ENCODE data around the gene SORD. TPM values are rescaled to one million over a fixed set of nuclear protein-coding genes. Genes with fewer than 3 reads are reported as not detected.
"Not testable (repeated sequence)": the region's sequence is repeated elsewhere in the genome, so short reads cannot be mapped to it uniquely, and the experiment has no call there.

SORD gene
- total RNA-seq, 1 donor from 2014 or later: 32.6 TPM

- H3K27me3 Mint-ChIP-seq (ENCODE audit: low read depth): no peaks in the 10 kb centered on the region
- no peak overlapping the region for H3K27ac Mint-ChIP-seq
- H3K4me3 Mint-ChIP-seq: no peak overlapping the region
- H3K36me3 Mint-ChIP-seq: peaks cover 22% of the 10 kb centered on the region
- peaks cover 5% of the 10 kb centered on the region for H3K9me3 Mint-ChIP-seq
- TF ChIP-seq CTCF (IDR thresholded peaks at IDR 0.05; ENCODE audit: unreplicated experiment): no peak
- no peaks in the 10 kb centered on the region for H3K4me1 Mint-ChIP-seq
- DNase-seq (ENCODE audit: low spot score in 2 of 2, unreplicated experiment in 2 of 2): no peak
Observed at GRCh38 chr15:45030743-45031142, 7.7 kb downstream of the SORD start.

GRCh38 chr15:45031522-45032028, 8.6 kb downstream of the SORD start:
- peaks cover 26% of the 10 kb centered on the region for H3K36me3 Mint-ChIP-seq
- not testable (repeated sequence) for H3K4me1 Mint-ChIP-seq; H3K27me3 Mint-ChIP-seq (ENCODE audit: low read depth); H3K4me3 Mint-ChIP-seq; H3K9me3 Mint-ChIP-seq; H3K27ac Mint-ChIP-seq; DNase-seq (ENCODE audit: low spot score in 2 of 2, unreplicated experiment in 2 of 2)

GRCh38 chr15:45032501-45032900, 9.5 kb downstream of the SORD start:
- peaks cover 26% of the 10 kb centered on the region for H3K36me3 Mint-ChIP-seq
- not testable (repeated sequence) for H3K4me1 Mint-ChIP-seq; H3K27me3 Mint-ChIP-seq (ENCODE audit: low read depth); H3K9me3 Mint-ChIP-seq; DNase-seq (ENCODE audit: low spot score in 2 of 2, unreplicated experiment in 2 of 2); H3K4me3 Mint-ChIP-seq; H3K27ac Mint-ChIP-seq

GRCh38 chr15:45034087-45034486, 11.1 kb downstream of the SORD start:
- not testable (repeated sequence) for H3K27me3 Mint-ChIP-seq (ENCODE audit: low read depth); H3K4me3 Mint-ChIP-seq; H3K4me1 Mint-ChIP-seq; H3K9me3 Mint-ChIP-seq; DNase-seq (ENCODE audit: low spot score in 2 of 2, unreplicated experiment in 2 of 2); H3K27ac Mint-ChIP-seq
- H3K36me3 Mint-ChIP-seq: peaks cover 26% of the 10 kb centered on the region

- H3K27ac Mint-ChIP-seq; H3K27me3 Mint-ChIP-seq (ENCODE audit: low read depth); H3K9me3 Mint-ChIP-seq; DNase-seq (ENCODE audit: low spot score in 2 of 2, unreplicated experiment in 2 of 2); H3K4me1 Mint-ChIP-seq; H3K4me3 Mint-ChIP-seq: not testable (repeated sequence)
- peaks cover 22% of the 10 kb centered on the region for H3K36me3 Mint-ChIP-seq
Observed at GRCh38 chr15:45034600-45035375, 11.8 kb downstream of the SORD start.

GRCh38 chr15:45036812-45037781, 14.1 kb downstream of the SORD start:
- TF ChIP-seq CTCF (IDR thresholded peaks at IDR 0.05; ENCODE audit: unreplicated experiment): peak; percentile 51
- H3K9me3 Mint-ChIP-seq; H3K36me3 Mint-ChIP-seq; H3K4me1 Mint-ChIP-seq; H3K27me3 Mint-ChIP-seq (ENCODE audit: low read depth); H3K4me3 Mint-ChIP-seq; H3K27ac Mint-ChIP-seq: not testable (repeated sequence)
- peak in 1 of 2 experiments; percentile 73 for DNase-seq (ENCODE audit: low spot score in 2 of 2, unreplicated experiment in 2 of 2)

- no peaks in the 10 kb centered on the region for H3K27me3 Mint-ChIP-seq (ENCODE audit: low read depth)
- H3K4me1 Mint-ChIP-seq: no peaks in the 10 kb centered on the region
- TF ChIP-seq CTCF (IDR thresholded peaks at IDR 0.05; ENCODE audit: unreplicated experiment): no peak
- H3K36me3 Mint-ChIP-seq: peaks cover 8% of the 10 kb centered on the region
- H3K27ac Mint-ChIP-seq: no peak overlapping the region
- DNase-seq (ENCODE audit: low spot score in 2 of 2, unreplicated experiment in 2 of 2): no peak
- no peak overlapping the region for H3K4me3 Mint-ChIP-seq
- no peaks in the 10 kb centered on the region for H3K9me3 Mint-ChIP-seq
Observed at GRCh38 chr15:45037936-45038335, 14.9 kb downstream of the SORD start.

- H3K4me3 Mint-ChIP-seq; DNase-seq (ENCODE audit: low spot score in 2 of 2, unreplicated experiment in 2 of 2); H3K27me3 Mint-ChIP-seq (ENCODE audit: low read depth); H3K36me3 Mint-ChIP-seq; H3K27ac Mint-ChIP-seq; H3K9me3 Mint-ChIP-seq; H3K4me1 Mint-ChIP-seq: not testable (repeated sequence)
Observed at GRCh38 chr15:45040396-45040795, 17.4 kb downstream of the SORD start.

GRCh38 chr15:45041538-45041937, 18.5 kb downstream of the SORD start:
- not testable (repeated sequence) for H3K27me3 Mint-ChIP-seq (ENCODE audit: low read depth); H3K27ac Mint-ChIP-seq; DNase-seq (ENCODE audit: low spot score in 2 of 2, unreplicated experiment in 2 of 2); H3K36me3 Mint-ChIP-seq; H3K4me3 Mint-ChIP-seq; H3K9me3 Mint-ChIP-seq; H3K4me1 Mint-ChIP-seq

- H3K4me3 Mint-ChIP-seq; H3K4me1 Mint-ChIP-seq; H3K27ac Mint-ChIP-seq; H3K9me3 Mint-ChIP-seq; H3K36me3 Mint-ChIP-seq; H3K27me3 Mint-ChIP-seq (ENCODE audit: low read depth); DNase-seq (ENCODE audit: low spot score in 2 of 2, unreplicated experiment in 2 of 2): not testable (repeated sequence)
Observed at GRCh38 chr15:45042859-45043258, 19.9 kb downstream of the SORD start.

Data from mesothelial cell of epicardium (in vitro differentiated cells).